ENCODE data around the gene GTPBP3.

GRCh38 chr19:17328517-17329365 lies 8.6 kb upstream of the GTPBP3 start:
- TF ChIP-seq CTCF (IDR thresholded peaks at IDR 0.05 in 8 of 11, conservative IDR thresholded peaks at IDR 0.05 in 3 of 11) (no peak), POLR2A (IDR thresholded peaks at IDR 0.05) (no peak)

All from spleen (tissue), 7 donors.